GM19328 (cell line): ENCODE data around the gene SNAPC4.
"Not testable (repeated sequence)": the region's sequence is repeated elsewhere in the genome, so short reads cannot be mapped to it uniquely, and the experiment has no call there.

Source experiments
- ATAC-seq: cut with Tn5 transposase; IDR thresholded peaks from one replicate; pipeline ENCODE4 v1.9.1; 2021; ENCODE audit warnings: mild to moderate bottlenecking, moderate library complexity; ENCODE audit not compliant: unreplicated experiment

Gene SNAPC4

DNA sequence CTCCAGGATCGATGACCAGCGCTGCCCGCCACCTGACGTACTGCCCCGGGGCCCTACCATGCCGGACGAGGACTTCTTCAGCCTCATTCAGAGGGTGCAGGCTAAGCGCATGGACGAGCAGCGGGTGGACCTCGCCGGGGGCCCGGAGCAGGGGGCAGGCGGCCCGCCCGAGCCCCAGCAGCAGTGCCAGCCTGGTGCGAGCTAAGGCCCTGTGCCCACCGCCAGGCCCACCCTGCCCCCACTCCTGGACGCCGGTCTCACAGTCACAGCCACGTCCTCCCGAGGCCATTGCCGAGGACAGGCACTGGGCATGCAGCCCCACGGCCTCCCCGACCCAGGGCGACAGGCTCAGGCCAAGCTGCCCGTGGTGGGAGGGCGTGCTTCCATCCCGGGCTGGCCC, 42.0 kb downstream of the SNAPC4 start:
- ATAC-seq: no peak

DNA sequence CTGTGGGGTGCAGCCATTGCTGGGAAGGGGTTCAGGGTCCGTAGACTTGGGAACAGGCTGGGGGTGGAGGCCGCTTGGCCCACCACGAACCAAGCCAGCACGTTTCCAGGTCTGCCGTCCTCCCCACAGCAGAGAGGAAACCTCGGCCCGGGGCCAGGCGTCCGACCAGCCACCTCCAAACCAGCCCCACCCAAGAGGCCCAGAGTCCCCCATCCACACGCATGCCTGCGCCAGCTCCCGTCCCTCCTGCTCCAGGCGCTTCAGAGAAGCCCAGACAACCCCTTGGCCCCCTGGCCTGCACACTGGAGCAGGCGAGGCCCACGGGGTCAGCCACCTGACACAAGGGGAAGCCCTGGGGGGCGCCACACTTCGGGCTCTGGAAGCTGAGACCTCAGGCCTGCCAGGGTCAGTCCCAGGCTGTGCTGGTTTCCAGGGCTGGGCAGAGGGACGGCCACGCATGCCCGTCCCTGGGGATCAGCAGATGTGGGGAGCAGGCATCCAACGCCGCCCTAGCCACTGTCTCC, 42.7 kb downstream of the SNAPC4 start:
- no peak for ATAC-seq

DNA sequence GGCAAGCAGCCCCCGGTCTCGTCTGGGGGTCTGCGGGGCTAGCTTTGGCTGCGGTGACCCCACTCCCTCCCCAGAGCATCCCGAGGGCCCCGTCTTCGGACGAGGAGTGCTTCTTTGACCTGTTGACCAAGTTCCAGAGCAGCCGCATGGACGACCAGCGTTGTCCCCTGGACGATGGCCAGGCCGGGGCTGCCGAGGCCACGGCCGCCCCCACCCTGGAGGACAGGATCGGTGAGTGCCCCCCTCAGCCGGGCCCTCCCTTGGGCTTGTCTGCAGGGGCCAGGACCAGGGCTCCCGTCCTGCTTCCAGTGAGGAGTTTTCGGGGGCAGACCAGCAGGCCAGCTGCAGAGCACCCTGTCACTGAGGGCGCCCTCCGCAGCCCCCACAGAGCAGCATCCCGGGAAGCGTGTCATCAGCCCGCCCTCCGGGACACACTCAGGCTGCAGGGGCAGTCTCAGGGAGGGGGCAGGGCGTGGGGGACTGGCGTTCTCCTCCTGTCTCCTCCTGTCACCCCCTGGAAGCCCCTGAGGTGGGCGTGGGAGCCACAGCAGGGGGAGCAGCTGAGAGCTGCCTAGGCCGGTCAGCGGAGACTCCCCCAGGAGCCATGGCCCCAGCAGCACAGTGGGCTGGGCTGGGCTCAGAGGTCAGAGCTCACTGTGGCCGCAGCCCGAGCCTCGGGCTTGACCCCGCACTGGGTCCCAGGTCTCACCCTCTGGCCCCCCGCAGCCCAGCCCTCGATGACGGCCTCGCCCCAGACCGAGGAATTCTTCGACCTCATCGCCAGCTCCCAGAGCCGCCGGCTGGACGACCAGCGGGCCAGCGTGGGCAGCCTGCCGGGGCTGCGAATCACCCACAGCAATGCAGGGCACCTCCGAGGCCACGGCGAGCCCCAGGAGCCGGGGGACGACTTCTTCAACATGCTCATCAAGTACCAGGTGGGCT, 44.1 kb downstream of the SNAPC4 start:
- no peak for ATAC-seq

DNA sequence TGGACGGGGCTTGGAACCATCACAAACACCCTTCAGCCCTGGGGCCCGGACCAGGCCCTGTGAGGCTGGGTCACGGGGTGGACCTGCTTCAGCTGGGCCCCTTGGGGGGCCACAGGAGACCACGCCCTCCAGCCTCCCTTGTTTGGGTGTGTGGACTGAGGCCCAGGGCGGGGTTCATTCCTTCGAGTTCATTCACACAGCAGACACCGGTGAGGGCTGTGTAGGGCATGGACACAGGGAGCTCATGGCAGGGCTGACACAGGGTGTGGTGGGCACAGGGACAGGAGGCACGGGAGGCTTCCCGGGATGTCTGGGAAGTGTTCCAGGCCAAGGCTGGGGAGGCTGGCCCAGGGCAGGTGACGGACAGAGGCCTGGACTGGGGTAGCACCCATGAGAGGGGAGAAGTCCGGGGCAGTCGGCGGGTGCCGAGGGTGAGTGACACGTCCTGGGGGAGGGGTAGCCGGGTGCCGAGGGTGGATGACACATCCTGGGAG, 45.3 kb downstream of the SNAPC4 start:
- no peak for ATAC-seq

DNA sequence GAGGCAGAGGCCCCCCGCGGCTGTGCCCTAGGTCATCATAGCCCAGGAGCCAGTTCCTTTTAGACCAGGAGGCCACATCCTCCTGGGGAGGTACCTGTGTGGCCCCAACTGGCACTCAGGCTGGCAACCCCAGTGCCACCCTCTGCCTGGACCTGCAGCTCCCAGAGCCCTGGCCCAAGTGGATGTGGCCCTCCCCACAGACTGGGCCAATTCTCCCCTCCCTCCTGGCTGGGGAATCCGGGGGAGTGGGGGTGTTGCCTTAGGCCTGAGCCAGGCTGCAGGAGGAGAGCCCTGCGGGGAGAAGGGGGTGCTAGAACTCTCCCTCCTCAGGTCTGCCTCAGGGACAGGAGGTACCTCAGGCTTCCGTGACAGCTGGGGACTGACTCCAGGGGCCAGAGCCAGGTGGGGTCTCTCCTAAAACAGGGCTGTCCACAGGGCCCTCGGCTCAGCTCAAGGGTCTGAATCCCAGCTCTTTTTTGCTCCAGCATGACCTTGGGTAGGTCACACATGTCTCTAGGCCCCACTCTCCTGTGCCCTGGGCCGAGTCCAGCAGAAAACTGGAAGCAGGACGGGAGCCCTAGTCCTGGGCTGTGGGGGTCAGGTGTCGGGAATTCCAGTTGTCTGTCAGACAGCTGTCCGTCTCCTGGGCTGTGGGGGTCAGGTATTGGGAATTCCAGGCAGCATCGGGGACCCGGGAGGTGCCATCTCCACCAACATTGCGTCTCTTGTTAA, 46.0 kb downstream of the SNAPC4 start:
- no peak for ATAC-seq

DNA sequence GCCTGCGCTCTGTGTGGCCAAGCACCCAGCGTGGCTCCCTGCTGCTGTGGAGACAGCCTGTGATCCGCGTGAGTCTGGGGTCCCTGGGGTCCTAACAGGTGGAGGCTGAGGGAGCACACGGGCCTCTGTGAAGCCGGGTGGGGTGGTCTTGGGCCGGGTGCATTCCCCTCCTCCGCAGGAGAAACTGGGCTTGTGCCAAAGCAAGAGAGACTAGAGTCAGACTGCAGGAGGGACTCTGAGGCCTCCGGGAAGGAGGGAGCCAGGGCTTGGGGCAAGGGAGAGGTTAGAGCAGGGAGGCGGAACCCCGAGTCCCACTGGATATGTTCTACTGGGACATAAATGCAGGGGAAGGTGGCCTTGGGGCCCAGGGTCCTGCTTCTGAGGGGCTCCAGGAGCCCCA, 46.9 kb downstream of the SNAPC4 start:
- no peak for ATAC-seq

DNA sequence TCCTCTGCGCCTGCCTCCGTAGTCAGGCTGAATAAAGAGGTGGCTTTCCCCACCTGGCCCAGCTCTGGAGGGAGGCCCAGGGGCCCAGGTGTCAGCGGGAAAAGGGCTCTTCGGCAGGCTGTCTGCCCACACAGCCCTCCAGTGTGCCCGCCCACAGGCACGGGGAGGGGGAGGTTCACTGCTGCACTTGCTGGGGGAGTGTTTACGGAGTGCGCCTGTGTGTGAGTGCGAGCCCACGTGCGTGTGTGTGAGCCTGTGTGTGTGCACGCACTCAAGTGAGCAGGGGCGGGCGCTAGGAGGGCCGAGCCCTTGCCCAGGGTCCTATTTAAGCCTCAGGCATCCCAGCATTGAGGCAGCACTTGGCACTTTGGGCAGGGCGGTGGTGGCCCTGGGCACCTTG, 47.3 kb downstream of the SNAPC4 start:
- ATAC-seq: no peak

DNA sequence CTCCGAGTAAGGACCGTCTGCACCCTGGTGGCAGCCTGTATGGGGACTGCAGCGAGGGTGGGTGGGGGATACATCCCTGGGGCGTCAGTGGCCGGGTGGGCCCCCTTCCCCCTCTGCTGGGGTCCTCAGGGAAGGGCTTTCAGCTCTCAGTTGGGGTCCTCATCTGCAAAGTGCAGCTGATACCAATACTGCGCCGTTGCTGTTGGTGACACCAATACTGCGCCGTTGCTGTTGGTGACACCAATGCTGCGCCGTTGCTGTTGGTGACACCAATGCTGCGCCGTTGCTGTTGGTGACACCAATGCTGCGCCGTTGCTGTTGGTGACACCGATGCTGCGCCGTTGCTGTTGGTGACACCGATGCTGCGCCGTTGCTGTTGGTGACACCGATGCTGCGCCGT, 48.1 kb downstream of the SNAPC4 start:
- not testable (repeated sequence) for ATAC-seq

DNA sequence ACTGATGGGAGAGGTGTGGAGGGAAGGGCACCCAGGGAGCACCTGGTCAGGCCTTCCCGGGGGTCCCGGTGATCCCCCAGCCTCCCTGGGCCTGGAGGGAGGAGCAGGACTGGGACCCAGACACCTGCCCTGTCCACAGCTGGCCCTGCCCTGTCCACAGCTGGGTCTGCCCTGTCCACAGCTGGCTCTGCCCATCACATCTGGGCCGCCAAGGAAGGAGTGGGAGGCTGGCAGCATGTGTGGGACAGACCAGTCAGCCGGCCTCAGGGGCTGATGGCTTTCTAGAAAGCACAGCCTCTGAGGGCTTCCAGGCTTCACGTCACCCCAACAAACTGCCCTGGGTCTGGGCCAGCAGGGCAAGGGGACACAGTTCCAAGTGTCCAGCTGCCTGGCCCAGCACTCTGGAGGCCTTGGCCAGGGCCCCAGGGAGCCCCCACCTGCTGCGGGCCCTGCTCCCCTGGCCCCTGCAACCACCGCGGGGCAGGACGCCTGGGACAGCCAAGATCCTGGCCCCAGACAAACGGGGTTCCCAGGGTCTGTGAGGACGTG, 48.6 kb downstream of the SNAPC4 start:
- ATAC-seq: no peak
